Fibroblast of skin of left biceps (primary cell): ENCODE measurements around the gene NMNAT3.

Experiments used
- DNase-seq, 2 experiments: peaks; one replicate each; pipeline ENCODE4 v3.0.0-alpha.2; 2013; ENCODE audit warnings: low read depth in 2 of 2

The NMNAT3 gene

DNA sequence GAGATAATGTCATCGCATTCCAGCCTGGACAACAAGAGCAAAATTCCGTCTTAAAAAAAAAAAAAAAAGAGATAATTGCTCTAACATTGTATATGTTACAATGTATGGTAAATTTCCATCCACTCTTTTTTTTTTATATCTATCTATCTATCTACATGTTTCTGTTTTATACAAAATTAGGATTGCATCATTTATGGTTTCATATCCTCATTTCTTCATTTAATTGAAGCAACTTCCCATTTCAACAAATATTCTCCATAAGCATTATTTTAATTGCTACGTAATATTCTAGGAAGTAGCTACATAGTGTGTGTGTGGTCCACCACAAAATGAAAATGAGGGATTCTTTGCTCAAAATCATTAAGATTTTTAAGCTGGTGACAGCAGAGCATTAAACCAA is 156.6 kb downstream of the NMNAT3 start:
- no peak for DNase-seq

GRCh38 chr3:139519998-139520737 is 157.6 kb downstream of the NMNAT3 start:
- no peak for DNase-seq

- DNase-seq: no peak
Observed at GRCh38 chr3:139518926-139519842, 158.6 kb downstream of the NMNAT3 start.

DNA sequence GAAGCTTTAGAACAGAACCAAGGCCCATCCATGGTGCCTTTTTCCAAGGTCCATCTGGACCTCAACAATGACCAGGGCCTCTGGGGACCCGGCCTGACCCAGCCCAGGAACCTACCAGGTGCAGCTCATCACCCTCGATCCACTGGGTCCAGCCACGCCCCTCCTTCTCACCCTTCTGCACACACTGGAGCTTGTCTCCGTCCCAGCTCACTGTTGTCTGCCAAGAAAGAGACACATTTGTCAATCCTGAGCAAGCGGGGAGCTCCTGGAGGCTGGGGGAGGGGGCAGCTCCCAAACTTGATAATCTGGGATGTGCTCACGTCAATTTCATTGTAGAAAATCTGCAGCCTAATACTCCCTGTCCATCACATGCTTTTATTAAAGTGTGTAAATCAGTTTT is 159.5 kb downstream of the NMNAT3 start:
- no peak for DNase-seq

DNA sequence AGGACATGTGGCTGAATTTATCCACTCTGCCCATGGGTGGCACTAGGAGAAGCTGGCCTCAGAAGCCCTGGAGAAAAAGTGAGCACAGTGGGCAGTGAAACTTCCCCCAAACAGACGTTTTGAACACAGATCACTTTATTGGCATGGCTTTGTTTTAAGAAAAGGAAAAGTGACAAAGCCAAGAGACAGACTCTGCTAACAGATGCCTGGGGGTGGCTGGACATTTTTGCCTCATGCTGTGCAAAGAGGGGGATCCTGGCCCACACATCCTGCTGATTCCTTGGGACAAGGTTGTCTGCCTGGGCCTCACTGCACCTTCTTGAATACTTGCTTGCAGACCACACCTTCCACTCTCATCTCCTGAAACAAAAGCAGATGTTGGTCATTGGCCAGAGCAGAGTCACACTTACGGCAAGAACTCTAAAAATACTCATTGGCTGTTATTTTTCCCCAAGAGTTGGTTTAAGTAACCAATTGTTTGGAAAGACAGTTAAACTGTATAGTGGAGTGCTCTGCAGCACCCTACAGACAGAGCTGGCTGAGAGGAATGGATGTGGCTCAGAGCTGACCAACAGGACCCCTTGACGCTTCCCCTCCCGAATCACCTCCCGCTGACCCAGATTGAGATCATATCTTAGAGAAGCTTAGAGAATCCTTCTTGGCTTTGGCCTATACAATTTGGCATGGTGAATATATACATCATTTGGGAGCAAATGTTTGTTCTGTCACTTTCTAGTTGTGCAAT is 160.3 kb downstream of the NMNAT3 start:
- no peak for DNase-seq

- no peak for DNase-seq
Observed at GRCh38 chr3:139514741-139515140, 163.0 kb downstream of the NMNAT3 start.
